Cardiac muscle cell (in vitro differentiated cells and primary cell): ENCODE results near the gene HIVEP3. TPM values are rescaled to one million over a fixed set of nuclear protein-coding genes. Genes with fewer than 3 reads are reported as not detected.

ENCODE experiments used
- DNase-seq, 2 donors: peaks; one replicate each; pipeline versions ENCODE4 v3.0.0 to v3.0.0-alpha.2; 2010 to 2017; ENCODE audit warnings: low read depth in 1 of 2, low spot score in 1 of 2
- H3K27ac ChIP-seq: fragments of 200-600 bp; sonication (generic); 2 replicates; pipeline ENCODE4 v1.5.1; 2016
- H3K27me3 ChIP-seq: fragments of 200-600 bp; sonication (generic); 2 replicates; pipeline ENCODE4 v1.6.0; 2016; ENCODE audit warnings: control low read depth
- H3K36me3 ChIP-seq: fragments of 200-600 bp; sonication (generic); 2 replicates; pipeline ENCODE4 v1.5.1; 2016; ENCODE audit warnings: control low read depth
- H3K4me1 ChIP-seq: fragments of 200-600 bp; sonication (generic); 2 replicates; pipeline ENCODE4 v1.8.1; 2017; ENCODE audit warnings: low read depth, mild to moderate bottlenecking, mixed run types
- H3K4me3 ChIP-seq: fragments of 200-600 bp; sonication (generic); 2 replicates; pipeline ENCODE4 v1.5.1; 2016; ENCODE audit warnings: mild to moderate bottlenecking
- H3K9me3 ChIP-seq: fragments of 200-600 bp; sonication (generic); 2 replicates; pipeline ENCODE4 v1.5.1; 2017; ENCODE audit warnings: low read depth, mild to moderate bottlenecking, control low read depth
- CTCF ChIP-seq: IDR thresholded peaks from 2 replicates; pipeline ENCODE4 v1.5.1; 2012; ENCODE audit warnings: low read depth, mild to moderate bottlenecking, low read length
- polyA plus RNA-seq: library from polyadenylated mRNA; unstranded; fragments of >200 nt; fragmentation: Nextera tagmentation; extraction: Ambion mirVana; gene quantifications from 2 replicates; pipeline ENCODE4 v1.2.1, GENCODE V29; 2016
- total RNA-seq: library from RNA; depleted of rRNA; stranded (reverse); fragments of >200 nt; gene quantifications from 2 replicates; pipeline ENCODE4 v1.2.3, GENCODE V29; 2016

The HIVEP3 gene
- total and polyA plus RNA-seq, 2 experiments from 2014 or later: 0.42 to 0.62 TPM

- no peak for TF ChIP-seq CTCF
- H3K4me1 ChIP-seq: peaks cover 11% of the 10 kb centered on the region
- no peak overlapping the region for H3K27ac ChIP-seq
- H3K36me3 ChIP-seq: no peaks in the 10 kb centered on the region
- H3K9me3 ChIP-seq: no peaks in the 10 kb centered on the region
- no peak overlapping the region for H3K4me3 ChIP-seq
- H3K27me3 ChIP-seq: no peaks in the 10 kb centered on the region
- DNase-seq: no peak
Measured at GRCh38 chr1:41740630-41741239, 178.0 kb downstream of the HIVEP3 start.

- DNase-seq: no peak
- no peak for TF ChIP-seq CTCF
Measured at GRCh38 chr1:41740058-41740457, 178.7 kb downstream of the HIVEP3 start.

GRCh38 chr1:41739061-41739955, 179.4 kb downstream of the HIVEP3 start:
- Histone ChIP-seq H3K4me3 (no peak overlapping the region), H3K4me1 (peaks cover 19% of the 10 kb centered on the region), H3K27ac (no peak overlapping the region), H3K9me3 (no peaks in the 10 kb centered on the region), H3K36me3 (no peaks in the 10 kb centered on the region), H3K27me3 (no peaks in the 10 kb centered on the region)
- peak in 1 of 2 donors; percentile 77 for DNase-seq
- no peak for TF ChIP-seq CTCF

More at GRCh38 chr1:41740058-41740457, 178.7 kb downstream of the HIVEP3 start:
- H3K4me1 ChIP-seq: peaks cover 17% of the 10 kb centered on the region
- H3K36me3 ChIP-seq: no peaks in the 10 kb centered on the region
- no peaks in the 10 kb centered on the region for H3K9me3 ChIP-seq
- H3K27ac ChIP-seq: no peak overlapping the region
- H3K27me3 ChIP-seq: no peaks in the 10 kb centered on the region
- no peak overlapping the region for H3K4me3 ChIP-seq

- peak in 1 of 2 donors; percentile 62 for DNase-seq
- Histone ChIP-seq H3K36me3 (no peaks in the 10 kb centered on the region), H3K27ac (no peak overlapping the region), H3K9me3 (no peaks in the 10 kb centered on the region), H3K27me3 (no peaks in the 10 kb centered on the region), H3K4me3 (no peak overlapping the region), H3K4me1 (peaks cover 19% of the 10 kb centered on the region)
- no peak for TF ChIP-seq CTCF
Measured at GRCh38 chr1:41738475-41738874, 180.2 kb downstream of the HIVEP3 start.

GRCh38 chr1:41738006-41738405, 180.7 kb downstream of the HIVEP3 start:
- no peak for TF ChIP-seq CTCF
- no peak overlapping the region for H3K27ac ChIP-seq

More at GRCh38 chr1:41738006-41738405, 180.7 kb downstream of the HIVEP3 start:
- Histone ChIP-seq H3K4me3 (no peak overlapping the region), H3K36me3 (no peaks in the 10 kb centered on the region), H3K4me1 (peaks cover 19% of the 10 kb centered on the region), H3K9me3 (no peaks in the 10 kb centered on the region), H3K27me3 (no peaks in the 10 kb centered on the region)
- DNase-seq: no peak
